ENCODE measurements around the gene MUC15.

DNA sequence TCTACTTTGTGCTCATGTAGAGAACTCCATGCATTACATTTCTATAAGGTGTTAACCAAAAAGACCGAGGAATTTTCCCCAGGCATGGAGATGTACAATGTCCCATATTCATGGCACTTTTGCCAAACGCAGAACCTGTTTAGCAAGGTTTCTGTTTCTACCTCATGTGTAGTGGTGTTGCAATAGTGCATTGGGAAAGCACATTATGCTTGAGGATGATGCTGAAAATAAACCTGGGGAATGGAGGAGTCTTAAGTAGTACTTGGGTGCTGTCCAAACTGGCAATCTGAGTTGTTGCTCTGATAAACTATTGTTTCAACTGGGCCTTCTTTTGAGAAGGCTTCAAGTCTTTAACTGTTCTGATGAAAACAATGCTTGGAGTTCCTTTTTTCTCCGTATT, 11.5 kb upstream of the MUC15 start:
- TF ChIP-seq POLR2AphosphoS5 (IDR thresholded peaks at IDR 0.05; ENCODE audit: borderline replicate concordance, low read depth, low read length) (no peak), EZH2 (IDR thresholded peaks at IDR 0.05) (no peak)

Measured in SK-N-MC (cell line).